DND-41 (cell line): ENCODE measurements around the gene FOXK1.

Experiments
- ATAC-seq: fragments of 200-7000 bp; cut with Tn5 transposase; 3 replicates; pipeline ENCODE4 v1.9.1; 2021; ENCODE audit warnings: low read depth; ENCODE audit not compliant: insufficient read depth
- DNase-seq: peaks from one replicate; pipeline ENCODE4 v3.0.0-alpha.2; 2020
- H2AFZ ChIP-seq: 2 replicates; pipeline ENCODE4 v1.6.0; 2012; ENCODE audit warnings: low read depth, low read length
- H3K27ac ChIP-seq: 2 replicates; pipeline ENCODE4 v1.5.1; 2012; ENCODE audit warnings: low read length, inconsistent platforms
- H3K27me3 ChIP-seq: fragments of 200-600 bp; sonication (generic); 2 replicates; pipeline ENCODE4 v1.6.0; 2012; ENCODE audit warnings: low read length, mild to moderate bottlenecking, inconsistent platforms; ENCODE audit not compliant: insufficient read depth, poor library complexity
- H3K36me3 ChIP-seq: 2 replicates; pipeline ENCODE4 v1.5.1; 2012; ENCODE audit warnings: low read length, inconsistent platforms; ENCODE audit not compliant: insufficient read depth
- H3K4me1 ChIP-seq: 2 replicates; pipeline ENCODE4 v1.5.1; 2012; ENCODE audit warnings: mild to moderate bottlenecking, low read length; ENCODE audit not compliant: insufficient read depth
- H3K4me2 ChIP-seq: 2 replicates; pipeline ENCODE4 v1.6.0; 2012; ENCODE audit warnings: mild to moderate bottlenecking, moderate library complexity, low read length, inconsistent platforms; ENCODE audit not compliant: insufficient read depth
- H3K4me3 ChIP-seq, 2 experiments: fragments of 200-600 bp in 1 of 2; shearing (Covaris generic) in 1 of 2; 2 replicates each; pipeline ENCODE4 v1.5.1; 2012 to 2016; ENCODE audit warnings: inconsistent platforms in 2 of 2, low read length in 2 of 2, mild to moderate bottlenecking in 2 of 2, low read depth in 1 of 2, moderate library complexity in 1 of 2
- H3K79me2 ChIP-seq: 2 replicates; pipeline ENCODE4 v1.6.0; 2012; ENCODE audit warnings: low read length, inconsistent platforms; ENCODE audit not compliant: insufficient read depth
- H3K9ac ChIP-seq: 2 replicates; pipeline ENCODE4 v1.6.0; 2012; ENCODE audit warnings: low read depth, mild to moderate bottlenecking, inconsistent platforms, low read length, moderate library complexity
- H3K9me3 ChIP-seq: 2 replicates; pipeline ENCODE4 v1.5.1; 2012; ENCODE audit warnings: low read length, moderate library complexity, mild to moderate bottlenecking, inconsistent platforms; ENCODE audit not compliant: insufficient read depth, severe bottlenecking
- H4K20me1 ChIP-seq: 2 replicates; pipeline ENCODE4 v1.6.0; 2012; ENCODE audit warnings: low read length; ENCODE audit not compliant: insufficient read depth
- CTCF ChIP-seq: IDR thresholded peaks from 2 replicates; pipeline ENCODE4 v1.5.1; 2012; ENCODE audit warnings: borderline replicate concordance, low read length, moderate library complexity, mild to moderate bottlenecking; ENCODE audit not compliant: poor library complexity, severe bottlenecking; ENCODE audit errors: extremely low read depth
- EZH2 ChIP-seq: IDR thresholded peaks from 3 replicates; pipeline ENCODE4 v1.6.1; 2012; ENCODE audit warnings: borderline replicate concordance, low read depth, mild to moderate bottlenecking, moderate library complexity, low read length, inconsistent platforms; ENCODE audit not compliant: severe bottlenecking

FOXK1 gene

DNA sequence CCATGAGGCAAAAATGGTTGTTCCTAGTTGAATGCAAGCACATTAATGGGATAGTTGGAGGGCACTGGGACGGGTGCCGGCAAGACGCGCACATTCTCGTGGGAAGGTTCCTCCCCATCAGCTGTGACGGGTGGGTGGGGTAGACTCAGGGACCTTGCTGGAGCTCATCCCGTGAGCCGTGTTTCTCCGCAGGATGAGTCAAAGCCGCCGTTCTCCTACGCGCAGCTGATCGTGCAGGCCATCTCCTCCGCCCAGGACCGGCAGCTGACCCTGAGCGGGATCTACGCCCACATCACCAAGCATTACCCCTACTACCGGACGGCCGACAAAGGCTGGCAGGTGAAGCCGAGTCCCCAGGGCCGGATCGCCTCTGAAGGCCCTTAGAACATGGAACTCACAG, 73.0 kb downstream of the FOXK1 start:
- Histone ChIP-seq H3K4me2 (no peak overlapping the region), H3K36me3 (peaks cover 85% of the 10 kb centered on the region), H3K79me2 (peaks cover 29% of the 10 kb centered on the region), H3K27me3 (no peaks in the 10 kb centered on the region), H3K27ac (no peak overlapping the region), H2AFZ (no peak overlapping the region), H3K9ac (no peak overlapping the region), H3K4me3 (no peak overlapping the region), H4K20me1 (peaks cover 34% of the 10 kb centered on the region), H3K4me1 (no peaks in the 10 kb centered on the region), H3K9me3 (no peaks in the 10 kb centered on the region)
- no peak for DNase-seq
- no peak for ATAC-seq
- TF ChIP-seq EZH2 = no peak

DNA sequence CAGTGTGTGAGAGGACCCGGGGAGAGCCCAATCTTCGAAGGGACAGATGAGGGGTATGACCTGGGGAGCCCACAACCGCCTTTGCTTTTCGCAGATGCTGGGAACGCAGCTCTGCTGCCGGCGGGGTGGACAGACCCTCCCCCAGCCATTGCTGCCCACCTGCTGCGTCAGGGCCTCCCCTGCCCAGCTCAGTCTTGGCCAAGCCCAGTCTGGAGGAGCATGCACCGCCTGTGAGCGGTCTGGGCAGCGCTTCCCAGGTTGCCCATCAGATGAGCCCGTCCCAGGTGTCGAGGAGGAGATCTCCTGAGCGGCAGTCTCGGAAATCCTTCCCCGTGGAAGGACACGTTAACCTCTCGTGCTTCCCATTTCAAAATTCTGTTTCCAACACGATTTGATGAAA, 76.0 kb downstream of the FOXK1 start:
- peaks cover 93% of the 10 kb centered on the region for H3K36me3 ChIP-seq

DNA sequence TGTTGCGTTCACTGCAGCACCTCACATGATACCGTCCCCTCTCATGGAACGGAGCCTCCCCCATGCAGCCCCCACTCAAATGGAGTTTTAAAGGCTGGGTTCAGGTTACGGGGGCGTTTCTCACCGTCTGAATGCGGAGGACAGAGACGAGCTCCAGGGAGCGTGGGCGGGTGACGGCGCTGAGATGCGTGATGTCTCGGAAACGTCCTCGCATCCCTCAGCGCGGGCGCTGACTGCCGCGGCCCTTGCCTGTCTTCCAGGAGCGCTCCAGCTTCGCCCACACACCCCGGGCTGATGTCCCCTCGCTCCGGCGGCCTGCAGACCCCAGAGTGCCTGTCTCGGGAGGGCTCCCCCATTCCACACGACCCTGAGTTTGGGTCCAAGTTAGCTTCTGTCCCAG, 76.7 kb downstream of the FOXK1 start:
- Histone ChIP-seq H3K9ac (no peak overlapping the region), H3K4me3 (no peak overlapping the region), H4K20me1 (peaks cover 15% of the 10 kb centered on the region), H3K79me2 (no peaks in the 10 kb centered on the region), H3K4me2 (no peak overlapping the region), H3K27me3 (no peaks in the 10 kb centered on the region), H3K4me1 (no peaks in the 10 kb centered on the region), H3K36me3 (peaks cover 93% of the 10 kb centered on the region), H3K9me3 (no peaks in the 10 kb centered on the region), H2AFZ (no peak overlapping the region), H3K27ac (no peak overlapping the region)
- DNase-seq (no peak), ATAC-seq (no peak)
- TF ChIP-seq CTCF (no peak), EZH2 (no peak)

More for the DNA sequence above, 76.0 kb downstream of the FOXK1 start:
- no peaks in the 10 kb centered on the region for H3K4me1 ChIP-seq
- H3K4me2 ChIP-seq = no peak overlapping the region
- H3K79me2 ChIP-seq = peaks cover 5% of the 10 kb centered on the region; the same call in 1 of the 2 replicates
- TF ChIP-seq EZH2 (no peak), CTCF (no peak)
- H2AFZ ChIP-seq = no peak overlapping the region
- no peaks in the 10 kb centered on the region for H3K9me3 ChIP-seq
- no peak overlapping the region for H3K27ac ChIP-seq
- DNase-seq (no peak), ATAC-seq (no peak)
- H3K9ac ChIP-seq = no peak overlapping the region
- peaks cover 16% of the 10 kb centered on the region for H4K20me1 ChIP-seq
- H3K27me3 ChIP-seq = no peaks in the 10 kb centered on the region
- H3K4me3 ChIP-seq = no peak overlapping the region

GRCh38 chr7:4759211-4759610, 77.1 kb downstream of the FOXK1 start:
- Histone ChIP-seq H3K4me1 (no peaks in the 10 kb centered on the region), H3K36me3 (peaks cover 93% of the 10 kb centered on the region), H2AFZ (no peak overlapping the region), H3K79me2 (no peaks in the 10 kb centered on the region), H3K9me3 (no peaks in the 10 kb centered on the region), H4K20me1 (peaks cover 17% of the 10 kb centered on the region), H3K9ac (no peak overlapping the region), H3K4me3 (no peak overlapping the region), H3K27me3 (no peaks in the 10 kb centered on the region), H3K4me2 (no peak overlapping the region), H3K27ac (no peak overlapping the region)
- DNase-seq (no peak), ATAC-seq (no peak)
- TF ChIP-seq EZH2 = no peak
